ENCODE results near the gene FAAH.

The FAAH gene

DNA sequence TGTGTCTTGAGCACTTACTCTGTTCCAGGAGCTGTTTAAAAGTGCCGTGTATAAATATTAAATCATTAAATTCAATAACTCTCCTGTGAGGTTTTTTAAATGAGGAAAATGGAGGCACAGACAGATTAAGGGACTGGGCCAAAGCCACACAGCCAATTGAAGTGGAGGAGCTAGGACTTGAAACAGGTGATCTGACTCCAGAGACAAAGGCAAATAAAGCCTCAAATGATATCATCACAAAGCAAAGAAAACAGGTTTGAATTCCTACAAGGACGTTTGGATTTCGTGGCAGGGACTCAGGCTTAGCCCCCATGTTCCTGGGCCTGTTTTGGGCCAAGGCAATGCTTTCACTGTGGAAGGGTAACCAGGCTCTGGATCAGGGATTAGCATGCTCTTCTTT lies 50.3 kb downstream of the FAAH start:
- TF ChIP-seq, protein P1, sequence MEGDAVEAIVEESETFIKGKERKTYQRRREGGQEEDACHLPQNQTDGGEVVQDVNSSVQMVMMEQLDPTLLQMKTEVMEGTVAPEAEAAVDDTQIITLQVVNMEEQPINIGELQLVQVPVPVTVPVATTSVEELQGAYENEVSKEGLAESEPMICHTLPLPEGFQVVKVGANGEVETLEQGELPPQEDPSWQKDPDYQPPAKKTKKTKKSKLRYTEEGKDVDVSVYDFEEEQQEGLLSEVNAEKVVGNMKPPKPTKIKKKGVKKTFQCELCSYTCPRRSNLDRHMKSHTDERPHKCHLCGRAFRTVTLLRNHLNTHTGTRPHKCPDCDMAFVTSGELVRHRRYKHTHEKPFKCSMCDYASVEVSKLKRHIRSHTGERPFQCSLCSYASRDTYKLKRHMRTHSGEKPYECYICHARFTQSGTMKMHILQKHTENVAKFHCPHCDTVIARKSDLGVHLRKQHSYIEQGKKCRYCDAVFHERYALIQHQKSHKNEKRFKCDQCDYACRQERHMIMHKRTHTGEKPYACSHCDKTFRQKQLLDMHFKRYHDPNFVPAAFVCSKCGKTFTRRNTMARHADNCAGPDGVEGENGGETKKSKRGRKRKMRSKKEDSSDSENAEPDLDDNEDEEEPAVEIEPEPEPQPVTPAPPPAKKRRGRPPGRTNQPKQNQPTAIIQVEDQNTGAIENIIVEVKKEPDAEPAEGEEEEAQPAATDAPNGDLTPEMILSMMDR (IDR thresholded peaks at IDR 0.05; ENCODE audit: insufficient read depth, missing control alignments) = no peak
- FAIRE-seq (no peak), DNase-seq (ENCODE audit: insufficient read length, low spot score) (no peak)

DNA sequence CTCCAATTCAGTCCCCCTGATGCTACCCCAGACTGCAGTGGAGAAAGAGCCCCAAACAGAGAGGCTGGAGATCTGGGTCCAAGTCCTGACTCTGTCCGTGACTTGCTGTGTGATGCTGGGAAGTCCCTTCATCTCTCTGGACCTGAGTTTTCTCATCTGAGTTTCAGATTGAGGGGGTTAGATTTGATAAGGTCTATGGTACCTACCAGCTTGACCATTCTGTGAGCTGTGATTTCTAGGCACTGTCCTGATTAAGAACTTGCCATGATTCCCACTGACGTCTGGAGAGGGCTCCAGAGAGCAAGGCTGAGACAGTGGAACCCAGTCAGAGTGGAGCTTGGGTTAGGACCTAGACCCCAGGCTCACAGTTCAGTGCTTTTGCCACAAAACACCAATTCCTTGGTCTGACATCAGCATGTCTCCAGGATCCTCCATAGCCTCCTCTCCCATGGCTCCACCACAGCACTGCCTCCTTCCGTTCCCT lies 51.7 kb downstream of the FAAH start:
- TF ChIP-seq, protein P1 (IDR thresholded peaks at IDR 0.05; ENCODE audit: insufficient read depth, missing control alignments) = peak; percentile 41
- DNase-seq (ENCODE audit: insufficient read length, low spot score) (no peak), FAIRE-seq (no peak)

DNA sequence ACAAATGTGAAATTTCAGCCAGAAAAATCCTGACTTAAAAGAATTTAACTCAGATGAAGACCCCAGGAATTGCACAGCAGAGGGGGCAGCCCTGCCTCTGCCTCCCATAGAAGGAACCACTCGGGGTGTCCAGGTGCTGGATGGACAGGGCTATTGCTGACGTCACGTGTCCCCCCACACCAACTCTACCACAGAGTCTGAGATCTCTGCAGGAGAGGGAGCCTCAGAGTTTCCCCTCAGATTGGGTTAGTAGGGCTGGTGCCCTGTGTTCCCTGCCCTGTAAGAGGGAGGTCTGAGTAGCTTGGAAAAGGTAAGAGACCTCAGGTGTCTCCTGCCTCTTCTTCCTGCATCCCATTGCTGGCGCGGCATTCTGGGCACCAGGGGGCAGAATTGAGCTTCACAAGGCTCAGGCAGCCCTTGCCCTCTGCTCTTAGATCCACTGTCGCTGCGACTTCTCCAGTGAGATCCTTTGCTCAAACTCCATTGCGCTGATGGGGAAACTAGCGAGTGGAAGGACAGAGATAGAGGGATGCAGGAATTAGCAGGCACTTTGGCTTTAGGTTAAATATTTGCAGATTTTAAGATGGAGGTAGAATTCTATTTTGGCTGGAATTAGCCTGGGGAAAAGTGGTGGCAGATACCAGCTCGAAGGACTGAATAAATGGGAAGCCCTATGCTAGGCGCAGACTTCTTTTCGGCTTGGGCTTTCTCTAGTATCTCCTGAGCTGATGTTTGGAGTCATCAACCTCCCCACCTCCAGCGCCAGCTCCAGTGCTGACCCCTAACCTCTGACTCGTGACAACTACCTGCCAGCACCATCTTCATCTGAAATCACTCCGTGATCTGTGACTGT lies 52.8 kb downstream of the FAAH start:
- DNase-seq (ENCODE audit: insufficient read length, low spot score) (no peak), FAIRE-seq (no peak)
- TF ChIP-seq, protein P1 (IDR thresholded peaks at IDR 0.05; ENCODE audit: insufficient read depth, missing control alignments) = peak; percentile 96

DNA sequence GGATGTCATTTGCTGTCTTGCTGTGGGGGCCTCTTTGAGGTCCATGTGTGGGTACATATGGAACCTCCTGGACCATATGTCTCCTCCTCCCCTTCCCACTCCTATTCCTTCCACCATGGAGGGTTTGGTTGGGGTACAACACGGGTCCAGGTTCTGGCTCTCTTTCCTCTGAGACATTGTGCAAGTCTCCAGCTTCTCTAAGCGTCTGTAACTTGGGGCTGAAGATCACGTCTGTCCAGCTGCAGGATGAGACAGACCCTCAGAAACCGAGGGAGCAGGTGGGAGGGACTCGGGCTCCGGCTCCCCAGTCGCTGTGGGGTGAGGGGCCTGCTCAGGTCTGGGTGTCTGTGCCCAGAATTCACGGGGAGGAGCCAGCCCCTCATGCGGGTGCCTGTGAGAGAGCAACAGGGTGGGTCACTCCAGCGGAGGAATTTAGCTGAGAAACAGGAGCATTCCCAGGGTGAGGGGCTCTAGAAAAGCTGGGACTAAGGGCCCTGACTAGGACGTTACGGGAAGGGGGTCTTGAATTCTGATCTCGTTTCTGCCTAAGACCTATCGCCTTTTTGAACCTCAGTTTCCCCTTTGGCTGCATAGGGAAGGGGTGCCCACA lies 53.5 kb downstream of the FAAH start:
- FAIRE-seq = no peak
- TF ChIP-seq, protein P1 (IDR thresholded peaks at IDR 0.05; ENCODE audit: insufficient read depth, missing control alignments) = no peak
- no peak for DNase-seq (ENCODE audit: insufficient read length, low spot score)

DNA sequence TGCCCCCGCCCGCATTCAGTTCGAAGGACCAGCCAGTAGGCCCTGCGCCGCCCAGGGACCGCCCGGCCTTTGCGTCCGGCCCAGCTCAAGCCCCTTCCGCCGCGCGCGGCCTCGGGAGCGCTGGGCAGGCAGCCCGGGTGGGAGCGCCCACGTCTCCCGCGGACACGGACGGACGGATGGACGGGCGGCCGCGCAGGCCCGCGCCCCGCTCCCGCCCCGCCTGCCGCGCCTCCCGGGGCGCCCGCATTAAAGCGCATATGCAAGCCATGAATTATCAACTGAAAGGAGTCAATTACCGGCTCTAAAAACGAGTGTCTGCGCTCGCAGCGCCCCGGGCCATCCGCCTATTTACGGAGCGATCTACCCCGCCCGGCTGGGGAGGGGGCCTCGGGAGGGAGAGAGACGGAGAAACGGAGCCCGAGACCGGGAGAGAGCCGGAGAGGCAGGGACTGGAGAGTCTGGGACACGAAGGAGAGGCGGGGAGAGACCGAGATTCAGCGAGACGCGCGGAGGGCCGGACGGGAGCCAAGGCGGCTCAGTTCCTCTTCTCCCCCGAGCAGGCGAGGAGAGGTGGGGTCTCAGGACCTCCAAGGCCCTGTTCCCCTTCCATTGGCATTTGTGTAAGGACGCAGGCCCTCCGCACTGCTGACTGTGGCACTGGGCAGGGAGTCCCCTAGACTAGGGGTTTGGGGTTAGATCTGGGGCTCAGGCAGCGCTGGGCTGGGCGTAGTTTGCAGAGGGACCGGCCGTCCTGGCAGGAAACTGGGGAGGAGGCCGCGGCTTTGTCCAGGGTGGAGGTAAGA lies 54.2 kb downstream of the FAAH start:
- FAIRE-seq = no peak
- TF ChIP-seq, protein P1 (IDR thresholded peaks at IDR 0.05; ENCODE audit: insufficient read depth, missing control alignments) = no peak
- no peak for DNase-seq (ENCODE audit: insufficient read length, low spot score)

DNA sequence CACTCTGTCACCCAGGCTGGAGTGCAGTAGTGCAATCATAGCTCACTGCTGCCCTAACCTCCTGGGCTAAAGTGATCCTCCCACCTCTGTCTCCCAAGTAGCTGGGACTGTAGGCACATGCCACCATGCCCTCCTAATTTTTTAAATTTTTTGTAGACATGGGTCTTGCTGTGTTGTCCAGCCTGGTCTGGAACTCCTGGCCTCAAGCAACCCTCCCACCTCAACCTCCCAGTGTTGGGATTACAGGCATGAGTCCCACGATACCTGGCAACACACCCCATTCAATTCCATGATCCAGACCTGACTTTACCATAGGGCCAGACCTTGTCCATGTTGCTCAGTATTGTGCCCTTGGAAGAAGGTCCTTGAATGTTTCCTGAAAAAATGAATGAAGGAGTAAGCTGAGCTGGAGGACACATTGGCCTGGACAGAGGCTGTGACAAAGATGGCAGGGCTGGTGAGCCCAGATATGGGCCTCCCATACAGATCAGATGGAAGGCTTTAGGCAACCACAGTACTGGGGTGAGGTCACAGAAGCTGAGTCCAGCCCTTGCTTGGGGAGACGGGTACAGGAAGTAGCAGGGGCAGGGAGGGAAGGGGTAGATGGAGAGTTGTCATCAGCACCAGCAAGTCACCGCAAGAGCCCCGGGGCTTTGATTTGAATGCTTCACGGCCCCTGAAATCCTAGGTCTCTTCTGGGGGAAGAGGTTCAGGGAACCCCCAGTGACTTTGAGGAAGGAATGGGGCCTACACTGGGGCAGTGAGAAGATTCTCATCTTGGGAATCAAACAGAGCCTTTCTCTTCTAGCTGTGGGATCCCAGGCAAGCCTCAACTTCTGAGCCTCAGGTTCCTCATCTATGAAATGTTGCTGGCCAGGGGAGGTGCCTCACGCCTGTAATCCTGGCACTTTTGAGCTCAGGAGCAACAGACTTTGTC lies 55.4 kb downstream of the FAAH start:
- DNase-seq (ENCODE audit: insufficient read length, low spot score) (no peak), FAIRE-seq (no peak)
- TF ChIP-seq, protein P1 (IDR thresholded peaks at IDR 0.05; ENCODE audit: insufficient read depth, missing control alignments) = no peak

Data from D721Med (cell line).